HCT116 (cell line): ENCODE data around the gene P3H4. TPM values are rescaled to one million over a fixed set of nuclear protein-coding genes. Genes with fewer than 3 reads are reported as not detected.

Experiments used
- ATAC-seq: fragments of 200-7000 bp; cut with Tn5 transposase; 2 replicates; pipeline ENCODE4 v1.9.1; 2020; ENCODE audit warnings: mild to moderate bottlenecking, moderate library complexity
- BruUV-seq: library from RNA; stranded (reverse); fragments of 400-500 nt; replicated peaks from 2 replicates; lab custom pipeline; 2021; lab: Mats Ljungman, UMichigan
- CTCF ChIA-PET: fragments of 300-600 bp; sonication (Branson Sonifier 250); formaldehyde crosslinking; loops from one replicate; lab custom pipeline; 2021; ENCODE audit warnings: antibody characterized with exemption; lab: Charles Lee
- POLR2A ChIA-PET: fragments of 300-600, 350-600 bp; sonication (Branson Sonifier 250); formaldehyde crosslinking; loops from one replicate; lab custom pipeline; 2021; ENCODE audit warnings: antibody characterized with exemption; lab: Charles Lee
- RAD21 ChIA-PET, 2 experiments: fragments of 300-600 bp; sonication (Branson Sonifier 250); formaldehyde crosslinking; loops; one replicate each; lab custom pipeline; 2023; ENCODE audit warnings: low total read pairs in 2 of 2; ENCODE audit not compliant: uncharacterized antibody in 2 of 2, unreplicated experiment in 2 of 2, low non-redundant PET in 1 of 2; lab: Charles Lee
- DNase-seq: peaks from one replicate; pipeline ENCODE4 v3.0.0-alpha.2; 2010; ENCODE audit warnings: low read depth, low spot score
- H2AFZ ChIP-seq: fragments of 200-600 bp; shearing (Covaris generic), sonication (generic); 2 replicates; pipeline ENCODE4 v1.6.1; 2017; ENCODE audit warnings: low read depth, mixed run types, mixed read lengths, antibody characterized with exemption, low read length; ENCODE audit not compliant: poor library complexity, severe bottlenecking
- H3K27ac ChIP-seq: 2 replicates; pipeline ENCODE4 v1.5.1; 2012; ENCODE audit warnings: low read depth, low read length
- H3K27me3 ChIP-seq: fragments of 200-600 bp; sonication (generic); 2 replicates; pipeline ENCODE4 v1.6.1; 2016; ENCODE audit warnings: mixed run types, low read length, mixed read lengths; ENCODE audit not compliant: insufficient read depth
- H3K36me3 ChIP-seq, 2 experiments: fragments of 200-500 bp in 1 of 2; fragments of 200-600 bp in 1 of 2; sonication (Bioruptor generic) in 1 of 2; sonication (generic) in 1 of 2; 2 replicates each; pipeline versions ENCODE4 v1.5.1 to v1.6.1; 2014 to 2016; ENCODE audit warnings: low read length in 2 of 2, inconsistent platforms in 1 of 2, mixed read lengths in 1 of 2, mixed run types in 1 of 2; ENCODE audit not compliant: insufficient read depth in 2 of 2, control insufficient read depth in 1 of 2
- H3K4me1 ChIP-seq, 2 experiments: fragments of 200-600 bp in 1 of 2; sonication (generic) in 1 of 2; 2 replicates each; pipeline versions ENCODE4 v1.5.1 to v1.6.1; 2012 to 2017; ENCODE audit warnings: low read length in 2 of 2, inconsistent platforms in 1 of 2, mild to moderate bottlenecking in 1 of 2, mixed read lengths in 1 of 2, mixed run types in 1 of 2, moderate library complexity in 1 of 2; ENCODE audit not compliant: insufficient read depth in 2 of 2, control insufficient read depth in 1 of 2
- H3K4me2 ChIP-seq: fragments of 200-600 bp; sonication (generic); 2 replicates; pipeline ENCODE4 v1.6.1; 2017; ENCODE audit warnings: mixed run types, low read length, mixed read lengths
- H3K4me3 ChIP-seq, 2 experiments: fragments of 200-600 bp in 1 of 2; sonication (generic) in 1 of 2; replicated peaks in 1 of 2; 2 replicates each; pipeline ENCODE4 v1.5.1; 2011 to 2016; ENCODE audit warnings: low read length in 2 of 2, control low read depth in 1 of 2, low read depth in 1 of 2, mild to moderate bottlenecking in 1 of 2, mixed read lengths in 1 of 2, mixed run types in 1 of 2
- H3K79me2 ChIP-seq: fragments of 200-600 bp; sonication (generic); 2 replicates; pipeline ENCODE4 v1.6.1; 2017; ENCODE audit warnings: mild to moderate bottlenecking, mixed run types, low read length, moderate library complexity, mixed read lengths; ENCODE audit not compliant: insufficient read depth
- H3K9ac ChIP-seq: fragments of 200-600 bp; sonication (generic); 2 replicates; pipeline ENCODE4 v1.6.1; 2016; ENCODE audit warnings: low read length, mixed read lengths
- H3K9me2 ChIP-seq: fragments of 200-600 bp; sonication (generic), shearing (Covaris generic); 2 replicates; pipeline ENCODE4 v1.6.1; 2017; ENCODE audit warnings: mixed run types, mild to moderate bottlenecking, moderate library complexity; ENCODE audit not compliant: insufficient read depth
- H3K9me3 ChIP-seq, 2 experiments: fragments of 200-500 bp in 1 of 2; fragments of 200-600 bp in 1 of 2; sonication (Bioruptor generic) in 1 of 2; sonication (generic) in 1 of 2; 2 replicates each; pipeline ENCODE4 v1.6.1; 2014 to 2017; ENCODE audit warnings: low read length in 2 of 2, mixed read lengths in 2 of 2, inconsistent platforms in 1 of 2, low read depth in 1 of 2, mild to moderate bottlenecking in 1 of 2, mixed run types in 1 of 2, moderate library complexity in 1 of 2; ENCODE audit not compliant: control insufficient read depth in 1 of 2, insufficient read depth in 1 of 2
- H4K20me1 ChIP-seq: fragments of 200-600 bp; sonication (generic), shearing (Covaris generic); 2 replicates; pipeline ENCODE4 v1.6.1; 2017; ENCODE audit warnings: mixed run types, mild to moderate bottlenecking, moderate library complexity; ENCODE audit not compliant: insufficient read depth
- CBX3 ChIP-seq: IDR thresholded peaks from 2 replicates; pipeline ENCODE4 v1.6.1; 2012; ENCODE audit warnings: low read depth
- CEBPB ChIP-seq: IDR thresholded peaks from 2 replicates; pipeline ENCODE4 v1.6.1; 2012; ENCODE audit warnings: low read depth
- EZH2 ChIP-seq: fragments of 200-600 bp; sonication (generic); IDR thresholded peaks from 2 replicates; pipeline ENCODE4 v1.6.1; 2017; ENCODE audit warnings: antibody characterized with exemption, mixed run types
- EZH2phosphoT487 ChIP-seq: fragments of 200-600 bp; IDR thresholded peaks from 2 replicates; pipeline ENCODE4 v1.6.1; 2018; ENCODE audit warnings: antibody characterized with exemption, borderline replicate concordance
- FOSL1 ChIP-seq: IDR thresholded peaks from 2 replicates; pipeline ENCODE4 v1.6.1; 2012; ENCODE audit warnings: low read depth
- POLR2A ChIP-seq: IDR thresholded peaks from 2 replicates; pipeline ENCODE4 v1.7.0; 2011; ENCODE audit warnings: borderline replicate concordance; ENCODE audit not compliant: insufficient read depth, insufficient read length; ENCODE audit errors: extremely low read depth
- POLR2AphosphoS5 ChIP-seq: IDR thresholded peaks from 2 replicates; pipeline ENCODE4 v1.6.1; 2011; ENCODE audit warnings: mild to moderate bottlenecking, low read depth, low read length, moderate library complexity
- SIN3A ChIP-seq: IDR thresholded peaks from 2 replicates; pipeline ENCODE4 v1.6.1; 2012; ENCODE audit warnings: low read depth
- SRF ChIP-seq: IDR thresholded peaks from 2 replicates; pipeline ENCODE4 v1.6.1; 2012; ENCODE audit warnings: low read depth
- TCF7L2 ChIP-seq: IDR thresholded peaks from 2 replicates; pipeline ENCODE4 v1.7.0; 2011; ENCODE audit warnings: borderline replicate concordance, inconsistent platforms; ENCODE audit not compliant: insufficient read depth, insufficient read length; ENCODE audit errors: extremely low read depth
- YY1 ChIP-seq: IDR thresholded peaks from 2 replicates; pipeline ENCODE4 v1.6.1; 2011; ENCODE audit warnings: low read length, low read depth, moderate library complexity, mild to moderate bottlenecking; ENCODE audit not compliant: insufficient replicate concordance; ENCODE audit errors: extremely low read depth
- ZNF274 ChIP-seq: fragments of 200-500 bp; sonication (Bioruptor generic); IDR thresholded peaks from 2 replicates; pipeline ENCODE4 v1.6.1; 2014; ENCODE audit warnings: mild to moderate bottlenecking, low read depth, low read length, inconsistent platforms
- intact Hi-C: fragments of 100-400 bp; cut with micrococcal nuclease; formaldehyde crosslinking; loops from 2 replicates; pipeline ENCODE4 v1.10.0; 2022
- total RNA-seq: library from RNA; stranded (reverse); gene quantifications from one replicate; pipeline ENCODE4 v1.2.1, GENCODE V29; 2021; ENCODE audit not compliant: unreplicated experiment
- TF ChIP-seq, protein P1 (sequence below): IDR thresholded peaks from 2 replicates; pipeline ENCODE4 v1.6.1; 2012

The P3H4 gene
- total RNA-seq, 1 experiment from 2014 or later: 23.4 TPM

DNA sequence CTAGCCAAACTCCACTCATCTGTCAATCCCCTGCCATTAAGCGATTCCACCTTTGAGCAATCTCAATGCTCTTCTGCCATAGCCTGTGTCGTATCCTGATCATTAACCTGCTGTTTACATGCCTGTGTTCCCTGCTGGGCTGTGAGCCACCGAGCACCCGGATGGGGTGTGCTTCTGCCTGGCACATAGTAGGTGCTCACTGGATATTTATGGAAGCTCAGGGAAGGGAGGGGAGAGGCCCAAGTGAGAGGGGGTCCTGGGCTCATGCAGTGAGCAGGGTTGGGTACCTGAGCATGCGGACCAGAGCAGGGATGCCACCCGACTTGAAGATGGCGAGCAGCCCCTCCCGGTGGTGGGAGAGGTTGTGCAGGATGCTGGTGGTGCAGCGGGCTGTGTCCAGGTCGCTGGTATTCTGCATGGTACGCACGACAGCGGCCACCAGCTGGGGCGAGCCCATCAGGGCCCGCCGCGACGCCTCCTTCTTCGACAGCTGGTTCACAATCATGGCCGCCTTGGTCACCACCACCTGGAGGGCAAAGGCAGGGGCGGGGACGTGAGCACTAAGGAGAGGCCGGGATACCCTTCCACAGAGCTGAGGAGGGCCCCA lies 43.0 kb downstream of the P3H4 start:
- no peaks in the 10 kb centered on the region for H3K9me2 ChIP-seq
- no peak overlapping the region for H2AFZ ChIP-seq
- BruUV-seq: no TSS peak
- H3K4me1 ChIP-seq: peaks cover 23 to 27% of the 10 kb centered on the region in 2 experiments
- no peak for DNase-seq
- TF ChIP-seq YY1 (no peak), POLR2A (no peak), ZNF274 (no peak), POLR2AphosphoS5 (no peak), TCF7L2 (no peak)
- ChIA-PET RAD21 (no interaction called here), POLR2A (no interaction called here), CTCF (interaction anchor here (0.9 kb wide), 1 partner anchor 17 kb away, joined by 3 read pairs; no protein-coding TSS in a partner anchor)
- H3K27ac ChIP-seq: no peak overlapping the region
- no peak overlapping the region for H3K9ac ChIP-seq
- H3K4me2 ChIP-seq: no peak overlapping the region
- ATAC-seq: no peak
- no peak overlapping the region for H3K4me3 ChIP-seq
- H4K20me1 ChIP-seq: no peaks in the 10 kb centered on the region
- intact Hi-C loops: no loop called here
- no peaks in the 10 kb centered on the region for H3K9me3 ChIP-seq
- peaks cover 30% of the 10 kb centered on the region; the same call in 1 of the 2 replicates for H3K79me2 ChIP-seq
- peaks cover 49 to 50% of the 10 kb centered on the region in 2 experiments for H3K36me3 ChIP-seq
- no peaks in the 10 kb centered on the region for H3K27me3 ChIP-seq

DNA sequence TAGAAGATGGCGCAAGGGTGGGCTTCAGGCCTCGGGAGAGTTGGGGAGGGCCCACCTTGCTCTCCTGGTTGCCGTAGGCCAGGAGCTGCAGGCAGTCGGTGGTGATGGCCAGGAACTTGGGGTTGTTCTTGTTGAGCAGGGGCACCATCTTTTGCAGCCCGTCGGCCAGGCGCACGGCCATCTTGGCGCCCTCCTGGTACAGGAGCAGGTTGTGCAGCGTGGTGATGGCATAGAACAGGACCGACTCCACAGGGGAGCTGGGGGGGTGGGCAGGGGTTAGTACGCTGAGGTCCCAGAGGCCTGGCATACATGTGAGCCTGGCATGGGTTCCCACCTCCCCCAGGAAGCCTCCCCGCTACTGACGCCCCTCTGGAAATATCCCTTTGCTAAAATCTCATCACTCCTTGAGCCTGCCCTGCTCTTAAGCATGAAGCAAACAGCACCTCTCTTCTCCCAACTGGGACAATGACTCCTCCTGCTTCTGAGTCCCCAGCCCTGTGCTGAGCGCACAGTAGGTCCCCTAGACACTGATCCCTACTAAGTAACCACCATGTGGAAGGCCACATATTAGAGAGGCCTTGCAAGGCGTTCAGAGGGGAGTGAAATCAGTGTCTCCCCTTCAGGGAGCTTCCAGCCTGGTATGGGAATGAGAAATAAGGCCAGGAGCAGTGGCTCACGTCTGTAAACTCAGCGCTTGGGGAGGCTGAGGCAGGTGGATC lies 44.3 kb downstream of the P3H4 start:
- Histone ChIP-seq H3K9me2 (no peaks in the 10 kb centered on the region), H3K36me3 (peaks cover 61 to 62% of the 10 kb centered on the region in 2 experiments), H2AFZ (no peak overlapping the region), H4K20me1 (no peaks in the 10 kb centered on the region), H3K9ac (no peak overlapping the region), H3K4me2 (no peak overlapping the region), H3K4me3 (no peak overlapping the region), H3K9me3 (no peaks in the 10 kb centered on the region), H3K27me3 (no peaks in the 10 kb centered on the region)
- intact Hi-C loops: no loop called here
- RAD21 ChIA-PET: no interaction called here
- CTCF ChIA-PET: no interaction called here
- BruUV-seq: no TSS peak
- ATAC-seq: no peak
- POLR2A ChIA-PET: interaction anchor here (0.6 kb wide), 1 partner anchor 18 kb away, joined by 5 read pairs; no protein-coding TSS in a partner anchor
- TF ChIP-seq CEBPB: no peak
- no peak for TF ChIP-seq CBX3
- TF ChIP-seq ZNF274: no peak
- no peak for TF ChIP-seq EZH2
- TF ChIP-seq SRF: no peak
- TF ChIP-seq SIN3A: no peak
- TF ChIP-seq FOSL1: no peak
- no peak for TF ChIP-seq EZH2phosphoT487
- TF ChIP-seq, protein P1, sequence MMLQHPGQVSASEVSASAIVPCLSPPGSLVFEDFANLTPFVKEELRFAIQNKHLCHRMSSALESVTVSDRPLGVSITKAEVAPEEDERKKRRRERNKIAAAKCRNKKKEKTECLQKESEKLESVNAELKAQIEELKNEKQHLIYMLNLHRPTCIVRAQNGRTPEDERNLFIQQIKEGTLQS: no peak
- TF ChIP-seq, all 23 proteins: peak for 0
- Histone ChIP-seq H3K4me1 (peaks cover 12 to 13% of the 10 kb centered on the region in 2 experiments), H3K27ac (no peak overlapping the region), H3K79me2 (peaks cover 20% of the 10 kb centered on the region; the same call in 1 of the 2 replicates)
- DNase-seq: no peak
